Panc1 (cell line): ENCODE results near the gene MTERF4. TPM values are rescaled to one million over a fixed set of nuclear protein-coding genes. Genes with fewer than 3 reads are reported as not detected.

Experiments
- ATAC-seq: fragments of 200-7000 bp; cut with Tn5 transposase; 2 replicates; pipeline ENCODE4 v1.9.1; 2020; ENCODE audit warnings: mild to moderate bottlenecking, moderate library complexity
- BruUV-seq: library from RNA; stranded (reverse); fragments of 400-500 nt; replicated peaks from 2 replicates; lab custom pipeline; 2021; lab: Mats Ljungman, UMichigan
- CTCF ChIA-PET: fragments of 300-600 bp; sonication (Branson Sonifier 250); formaldehyde crosslinking; loops from one replicate; lab custom pipeline; 2022; ENCODE audit warnings: antibody characterized with exemption; lab: Charles Lee
- POLR2A ChIA-PET: fragments of 300-600 bp; sonication (Branson Sonifier 250); formaldehyde crosslinking; loops from one replicate; lab custom pipeline; 2022; ENCODE audit warnings: antibody characterized with exemption; lab: Charles Lee
- DNase-seq: peaks from one replicate; pipeline ENCODE4 v3.0.0-alpha.2; 2010; ENCODE audit warnings: low read depth, low spot score
- H3K27ac ChIP-seq: 2 replicates; pipeline ENCODE4 v1.5.1; 2011; ENCODE audit warnings: mild to moderate bottlenecking, low read length, inconsistent platforms
- H3K27me3 ChIP-seq: fragments of 200-500 bp; sonication (Bioruptor generic); 2 replicates; pipeline ENCODE4 v1.6.0; 2014; ENCODE audit warnings: low read length, inconsistent platforms; ENCODE audit not compliant: control insufficient read depth, insufficient read depth
- H3K36me3 ChIP-seq: fragments of 200-500 bp; sonication (Bioruptor generic); 2 replicates; pipeline ENCODE4 v1.5.1; 2014; ENCODE audit warnings: inconsistent platforms, mild to moderate bottlenecking, low read length, moderate library complexity; ENCODE audit not compliant: control insufficient read depth, insufficient read depth
- H3K4me1 ChIP-seq: 2 replicates; pipeline ENCODE4 v1.5.1; 2011; ENCODE audit warnings: inconsistent platforms, mild to moderate bottlenecking, low read length, moderate library complexity; ENCODE audit not compliant: control insufficient read depth, insufficient read depth
- H3K4me3 ChIP-seq, 2 experiments: 2 replicates each; pipeline ENCODE4 v1.5.1; 2011 to 2012; ENCODE audit warnings: low read depth in 2 of 2, low read length in 2 of 2, mild to moderate bottlenecking in 2 of 2, inconsistent platforms in 1 of 2, moderate library complexity in 1 of 2
- H3K9me3 ChIP-seq: fragments of 200-500 bp; sonication (Bioruptor generic); 2 replicates; pipeline ENCODE4 v1.5.1; 2014; ENCODE audit warnings: low read depth, mild to moderate bottlenecking, inconsistent platforms, low read length, moderate library complexity; ENCODE audit not compliant: control insufficient read depth, insufficient read depth
- CTCF ChIP-seq: fragments of 450-650 bp; IDR thresholded peaks from 2 replicates; pipeline ENCODE4 v1.5.1; 2017; ENCODE audit warnings: mild to moderate bottlenecking
- POLR2AphosphoS5 ChIP-seq: IDR thresholded peaks from 2 replicates; pipeline ENCODE4 v1.6.1; 2012; ENCODE audit warnings: mild to moderate bottlenecking, low read depth, low read length, moderate library complexity
- REST ChIP-seq, 2 experiments: IDR thresholded peaks; 2 replicates each; pipeline ENCODE4 v1.6.1; 2011 to 2012; ENCODE audit warnings: low read depth in 2 of 2, control low read depth in 1 of 2, low read length in 1 of 2, mild to moderate bottlenecking in 1 of 2, moderate library complexity in 1 of 2; ENCODE audit not compliant: insufficient read depth in 1 of 2
- SIN3A ChIP-seq: IDR thresholded peaks from 2 replicates; pipeline ENCODE4 v1.6.1; 2012; ENCODE audit warnings: low read depth, mild to moderate bottlenecking, low read length, moderate library complexity, borderline replicate concordance; ENCODE audit not compliant: insufficient read depth
- TCF7L2 ChIP-seq: IDR thresholded peaks from 2 replicates; pipeline ENCODE4 v1.6.1; 2011; ENCODE audit warnings: mild to moderate bottlenecking, low read depth, low read length, inconsistent platforms
- in situ Hi-C: cut with HindIII; loops from 2 replicates; pipeline ENCODE4 v1.10.0; 2016; ENCODE audit warnings: low sequenced_read_pairs, low pct_unique_long_range_greater_than_20kb
- intact Hi-C: fragments of 100-400 bp; cut with micrococcal nuclease; formaldehyde crosslinking; loops from one replicate; pipeline ENCODE4 v1.10.0; 2022; ENCODE audit not compliant: unreplicated experiment
- total RNA-seq: library from RNA; stranded (reverse); gene quantifications from one replicate; pipeline ENCODE4 v1.2.1, GENCODE V29; 2021; ENCODE audit not compliant: unreplicated experiment

The MTERF4 gene
- total RNA-seq, 1 experiment from 2014 or later: 28.9 TPM

- Histone ChIP-seq H3K9me3 (no peaks in the 10 kb centered on the region), H3K36me3 (no peaks in the 10 kb centered on the region), H3K4me3 (no peak overlapping the region), H3K4me1 (no peaks in the 10 kb centered on the region), H3K27me3 (no peaks in the 10 kb centered on the region), H3K27ac (no peak overlapping the region)
- ChIA-PET POLR2A (no interaction called here), CTCF (no interaction called here)
- no TSS peak for BruUV-seq
- ATAC-seq: no peak
- in situ Hi-C loops (no loop called here), intact Hi-C loops (no loop called here)
- no peak for DNase-seq
- TF ChIP-seq POLR2AphosphoS5 (no peak), CTCF (no peak), TCF7L2 (no peak), SIN3A (no peak), REST (IDR thresholded peaks at IDR 0.05; ENCODE audit: insufficient read depth in 1 of 2, low read depth in 2 of 2, low read length in 1 of 2) (no peak)
These were observed 32.2 kb downstream of the MTERF4 start for GRCh38 chr2:241069821-241070281.

- ATAC-seq (no peak), DNase-seq (no peak)
- H3K4me1 ChIP-seq: no peaks in the 10 kb centered on the region
- in situ Hi-C loops (no loop called here), intact Hi-C loops (no loop called here)
- H3K36me3 ChIP-seq: no peaks in the 10 kb centered on the region
- H3K4me3 ChIP-seq: no peak overlapping the region
- ChIA-PET CTCF (interaction anchor here (1.2 kb wide), 1 partner anchor 218 kb away, joined by 3 read pairs; no protein-coding TSS in a partner anchor), POLR2A (no interaction called here)
- TF ChIP-seq TCF7L2 (no peak), CTCF (no peak), SIN3A (no peak), REST (IDR thresholded peaks at IDR 0.05; ENCODE audit: insufficient read depth in 1 of 2, low read depth in 2 of 2, low read length in 1 of 2) (no peak), POLR2AphosphoS5 (no peak)
- no peaks in the 10 kb centered on the region for H3K27me3 ChIP-seq
- H3K9me3 ChIP-seq: no peaks in the 10 kb centered on the region
- no TSS peak for BruUV-seq
- no peak overlapping the region for H3K27ac ChIP-seq
These were observed 32.9 kb downstream of the MTERF4 start for GRCh38 chr2:241068942-241069810.
